ENCODE results near the gene LTBP4.

The LTBP4 gene

GRCh38 chr19:40576151-40576584 is 25.0 kb upstream of the LTBP4 start:
- TF ChIP-seq CTCF (conservative IDR thresholded peaks at IDR 0.05; ENCODE audit: low read depth, low read length): no peak
- Histone ChIP-seq H3K4me1 (ENCODE audit: low read depth, poor library complexity, severe bottlenecking) (peaks cover 15% of the 10 kb centered on the region), H3K79me2 (ENCODE audit: insufficient read depth, low read depth) (no peaks in the 10 kb centered on the region), H3K27me3 (ENCODE audit: insufficient read depth, low read depth) (no peaks in the 10 kb centered on the region), H2AFZ (ENCODE audit: low read depth) (peak overlapping the region; percentile 91; the same call in 1 of the 2 replicates), H4K20me1 (ENCODE audit: insufficient read depth) (no peaks in the 10 kb centered on the region), H3K4me3 (IDR thresholded peaks at IDR 0.05; ENCODE audit: insufficient read depth, low read depth, low read length) (no peak overlapping the region), H3K4me2 (peak overlapping the region; percentile 91), H3K9ac (no peak overlapping the region; the same call in 1 of the 2 replicates), H3K27ac (no peak overlapping the region), H3K36me3 (ENCODE audit: insufficient read depth) (no peaks in the 10 kb centered on the region; the same call in 1 of the 2 replicates)

GRCh38 chr19:40576585-40577451 is 24.4 kb upstream of the LTBP4 start, which contains the start of gene SHKBP1:
Gene SHKBP1, plus strand, starts transcription at chr19:40576873. Its CDS starts 27 bp downstream, at chr19:40576900.
- no peak for TF ChIP-seq CTCF (conservative IDR thresholded peaks at IDR 0.05; ENCODE audit: low read depth, low read length)
- no peaks in the 10 kb centered on the region for H3K27me3 ChIP-seq (ENCODE audit: insufficient read depth, low read depth)
- H3K79me2 ChIP-seq (ENCODE audit: insufficient read depth, low read depth): no peaks in the 10 kb centered on the region
- H3K4me1 ChIP-seq (ENCODE audit: low read depth, poor library complexity, severe bottlenecking): peaks cover 13% of the 10 kb centered on the region
- peak within 1 kb of the TSS; percentile 91 for H2AFZ ChIP-seq (ENCODE audit: low read depth)
- H3K27ac ChIP-seq: 0 out of 2 replicates have a peak within 1 kb of the TSS, but pooled peaks have one; percentile 12
- no peaks in the 10 kb centered on the region; the same call in 1 of the 2 replicates for H3K36me3 ChIP-seq (ENCODE audit: insufficient read depth)
- no peaks in the 10 kb centered on the region for H4K20me1 ChIP-seq (ENCODE audit: insufficient read depth)
- H3K4me2 ChIP-seq: peak within 1 kb of the TSS; percentile 91
- H3K4me3 ChIP-seq (IDR thresholded peaks at IDR 0.05; ENCODE audit: insufficient read depth, low read depth, low read length): no peak within 1 kb of the TSS
- peak within 1 kb of the TSS; percentile 44; the same call in 1 of the 2 replicates for H3K9ac ChIP-seq

GRCh38 chr19:40578442-40578908 is 22.7 kb upstream of the LTBP4 start:
- H3K36me3 ChIP-seq (ENCODE audit: insufficient read depth): no peaks in the 10 kb centered on the region; the same call in 1 of the 2 replicates
- H2AFZ ChIP-seq (ENCODE audit: low read depth): no peak overlapping the region
- H3K79me2 ChIP-seq (ENCODE audit: insufficient read depth, low read depth): no peaks in the 10 kb centered on the region
- H3K4me1 ChIP-seq (ENCODE audit: low read depth, poor library complexity, severe bottlenecking): peaks cover 13% of the 10 kb centered on the region
- H4K20me1 ChIP-seq (ENCODE audit: insufficient read depth): no peaks in the 10 kb centered on the region
- H3K9ac ChIP-seq: no peak overlapping the region
- TF ChIP-seq CTCF (conservative IDR thresholded peaks at IDR 0.05; ENCODE audit: low read depth, low read length): no peak
- no peak overlapping the region for H3K4me2 ChIP-seq
- H3K27ac ChIP-seq: no peak overlapping the region
- H3K4me3 ChIP-seq (IDR thresholded peaks at IDR 0.05; ENCODE audit: insufficient read depth, low read depth, low read length): no peak overlapping the region
- H3K27me3 ChIP-seq (ENCODE audit: insufficient read depth, low read depth): no peaks in the 10 kb centered on the region

GRCh38 chr19:40580619-40581018 is 20.6 kb upstream of the LTBP4 start:
- Histone ChIP-seq H3K9ac (no peak overlapping the region), H3K4me1 (ENCODE audit: low read depth, poor library complexity, severe bottlenecking) (peaks cover 13% of the 10 kb centered on the region), H3K27me3 (ENCODE audit: insufficient read depth, low read depth) (no peaks in the 10 kb centered on the region), H3K4me3 (IDR thresholded peaks at IDR 0.05; ENCODE audit: insufficient read depth, low read depth, low read length) (no peak overlapping the region), H3K27ac (no peak overlapping the region), H3K79me2 (ENCODE audit: insufficient read depth, low read depth) (no peaks in the 10 kb centered on the region), H2AFZ (ENCODE audit: low read depth) (no peak overlapping the region), H4K20me1 (ENCODE audit: insufficient read depth) (no peaks in the 10 kb centered on the region), H3K36me3 (ENCODE audit: insufficient read depth) (no peaks in the 10 kb centered on the region; the same call in 1 of the 2 replicates), H3K4me2 (no peak overlapping the region)
- TF ChIP-seq CTCF (conservative IDR thresholded peaks at IDR 0.05; ENCODE audit: low read depth, low read length): no peak

Data from KMS-11 (cell line).